ENCODE results near the gene SCAF1. TPM values are rescaled to one million over a fixed set of nuclear protein-coding genes. Genes with fewer than 3 reads are reported as not detected.

SCAF1 gene
- total and polyA plus RNA-seq, 2 of the 13 experiments (the other 11 are each of a cell fraction or from before 2014, with no cell fraction given), result 3.3 to 6.1 TPM

DNA sequence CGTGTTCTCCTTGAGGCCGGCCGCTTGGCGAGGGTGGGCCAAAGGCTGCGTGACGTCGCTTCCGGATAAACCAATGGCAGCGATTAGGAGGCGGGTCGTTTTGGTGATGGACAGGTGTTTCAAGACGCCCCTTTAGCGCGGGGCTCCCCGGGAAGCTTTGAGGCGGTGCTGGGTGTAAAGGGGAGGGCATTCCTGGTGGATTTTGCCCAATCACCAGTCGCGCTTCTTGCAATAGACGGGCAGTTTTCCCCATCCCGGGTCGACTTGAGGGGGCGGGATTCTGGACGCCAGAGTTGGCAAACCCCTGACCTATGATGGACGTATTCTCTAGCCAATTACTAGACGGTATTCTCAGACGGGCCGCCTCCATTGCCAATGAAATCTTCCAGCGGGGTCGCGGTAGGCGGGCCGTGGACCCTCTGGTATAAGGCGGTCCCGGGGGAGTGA lies 34.8 kb downstream of the SCAF1 start (continued):
- TF ChIP-seq ZNF567 (CRISPR knock-in tag; IDR thresholded peaks at IDR 0.05; ENCODE audit: borderline replicate concordance) (no peak), TBX2 (CRISPR knock-in tag; IDR thresholded peaks at IDR 0.05; ENCODE audit: borderline replicate concordance) (peak; percentile 64), HHEX (CRISPR knock-in tag; IDR thresholded peaks at IDR 0.05) (no peak), SP140L (CRISPR knock-in tag; IDR thresholded peaks at IDR 0.05; ENCODE audit: borderline replicate concordance) (no peak), ZNF468 (CRISPR knock-in tag; IDR thresholded peaks at IDR 0.05) (no peak), ZNF251 (CRISPR knock-in tag; IDR thresholded peaks at IDR 0.05) (no peak), ZNF292 (CRISPR knock-in tag; IDR thresholded peaks at IDR 0.05; ENCODE audit: borderline replicate concordance, low read depth) (no peak), ZFP82 (CRISPR knock-in tag; IDR thresholded peaks at IDR 0.05; ENCODE audit: borderline replicate concordance) (no peak), ZNF230 (CRISPR knock-in tag; IDR thresholded peaks at IDR 0.05) (no peak), SP1 (IDR thresholded peaks at IDR 0.05) (peak; percentile 6), SP1 (CRISPR knock-in tag; IDR thresholded peaks at IDR 0.05) (peak; percentile 65), NCOR1 (IDR thresholded peaks at IDR 0.05; ENCODE audit: borderline replicate concordance, low read length) (peak; percentile 57; the same call in 1 of the 2 replicates), NR3C1 (CRISPR knock-in tag; IDR thresholded peaks at IDR 0.05) (no peak), ZNF777 (CRISPR knock-in tag; IDR thresholded peaks at IDR 0.05) (no peak), ZNF432 (CRISPR knock-in tag; IDR thresholded peaks at IDR 0.05; ENCODE audit: borderline replicate concordance) (no peak)
- TF ChIP-seq, protein P1, sequence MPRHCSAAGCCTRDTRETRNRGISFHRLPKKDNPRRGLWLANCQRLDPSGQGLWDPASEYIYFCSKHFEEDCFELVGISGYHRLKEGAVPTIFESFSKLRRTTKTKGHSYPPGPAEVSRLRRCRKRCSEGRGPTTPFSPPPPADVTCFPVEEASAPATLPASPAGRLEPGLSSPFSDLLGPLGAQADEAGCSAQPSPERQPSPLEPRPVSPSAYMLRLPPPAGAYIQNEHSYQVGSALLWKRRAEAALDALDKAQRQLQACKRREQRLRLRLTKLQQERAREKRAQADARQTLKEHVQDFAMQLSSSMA (CRISPR knock-in tag; IDR thresholded peaks at IDR 0.05), result no peak
- TF ChIP-seq, protein P2, sequence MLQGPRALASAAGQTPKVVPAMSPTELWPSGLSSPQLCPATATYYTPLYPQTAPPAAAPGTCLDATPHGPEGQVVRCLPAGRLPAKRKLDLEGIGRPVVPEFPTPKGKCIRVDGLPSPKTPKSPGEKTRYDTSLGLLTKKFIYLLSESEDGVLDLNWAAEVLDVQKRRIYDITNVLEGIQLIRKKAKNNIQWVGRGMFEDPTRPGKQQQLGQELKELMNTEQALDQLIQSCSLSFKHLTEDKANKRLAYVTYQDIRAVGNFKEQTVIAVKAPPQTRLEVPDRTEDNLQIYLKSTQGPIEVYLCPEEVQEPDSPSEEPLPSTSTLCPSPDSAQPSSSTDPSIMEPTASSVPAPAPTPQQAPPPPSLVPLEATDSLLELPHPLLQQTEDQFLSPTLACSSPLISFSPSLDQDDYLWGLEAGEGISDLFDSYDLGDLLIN (CRISPR knock-in tag; IDR thresholded peaks at IDR 0.05; ENCODE audit: borderline replicate concordance), result no peak
- TF ChIP-seq, protein P3, sequence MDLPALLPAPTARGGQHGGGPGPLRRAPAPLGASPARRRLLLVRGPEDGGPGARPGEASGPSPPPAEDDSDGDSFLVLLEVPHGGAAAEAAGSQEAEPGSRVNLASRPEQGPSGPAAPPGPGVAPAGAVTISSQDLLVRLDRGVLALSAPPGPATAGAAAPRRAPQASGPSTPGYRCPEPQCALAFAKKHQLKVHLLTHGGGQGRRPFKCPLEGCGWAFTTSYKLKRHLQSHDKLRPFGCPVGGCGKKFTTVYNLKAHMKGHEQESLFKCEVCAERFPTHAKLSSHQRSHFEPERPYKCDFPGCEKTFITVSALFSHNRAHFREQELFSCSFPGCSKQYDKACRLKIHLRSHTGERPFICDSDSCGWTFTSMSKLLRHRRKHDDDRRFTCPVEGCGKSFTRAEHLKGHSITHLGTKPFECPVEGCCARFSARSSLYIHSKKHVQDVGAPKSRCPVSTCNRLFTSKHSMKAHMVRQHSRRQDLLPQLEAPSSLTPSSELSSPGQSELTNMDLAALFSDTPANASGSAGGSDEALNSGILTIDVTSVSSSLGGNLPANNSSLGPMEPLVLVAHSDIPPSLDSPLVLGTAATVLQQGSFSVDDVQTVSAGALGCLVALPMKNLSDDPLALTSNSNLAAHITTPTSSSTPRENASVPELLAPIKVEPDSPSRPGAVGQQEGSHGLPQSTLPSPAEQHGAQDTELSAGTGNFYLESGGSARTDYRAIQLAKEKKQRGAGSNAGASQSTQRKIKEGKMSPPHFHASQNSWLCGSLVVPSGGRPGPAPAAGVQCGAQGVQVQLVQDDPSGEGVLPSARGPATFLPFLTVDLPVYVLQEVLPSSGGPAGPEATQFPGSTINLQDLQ (CRISPR knock-in tag; IDR thresholded peaks at IDR 0.05), result no peak
- TF ChIP-seq, protein P4, sequence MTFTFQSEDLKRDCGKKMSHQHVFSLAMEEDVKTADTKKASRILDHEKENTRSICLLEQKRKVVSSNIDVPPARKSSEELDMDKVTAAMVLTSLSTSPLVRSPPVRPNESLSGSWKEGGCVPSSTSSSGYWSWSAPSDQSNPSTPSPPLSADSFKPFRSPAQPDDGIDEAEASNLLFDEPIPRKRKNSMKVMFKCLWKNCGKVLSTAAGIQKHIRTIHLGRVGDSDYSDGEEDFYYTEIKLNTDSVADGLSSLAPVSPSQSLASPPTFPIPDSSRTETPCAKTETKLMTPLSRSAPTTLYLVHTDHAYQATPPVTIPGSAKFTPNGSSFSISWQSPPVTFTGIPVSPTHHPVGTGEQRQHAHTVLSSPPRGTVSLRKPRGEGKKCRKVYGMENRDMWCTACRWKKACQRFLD (CRISPR knock-in tag; IDR thresholded peaks at IDR 0.05; ENCODE audit: borderline replicate concordance), result no peak
- TF ChIP-seq, protein P5, sequence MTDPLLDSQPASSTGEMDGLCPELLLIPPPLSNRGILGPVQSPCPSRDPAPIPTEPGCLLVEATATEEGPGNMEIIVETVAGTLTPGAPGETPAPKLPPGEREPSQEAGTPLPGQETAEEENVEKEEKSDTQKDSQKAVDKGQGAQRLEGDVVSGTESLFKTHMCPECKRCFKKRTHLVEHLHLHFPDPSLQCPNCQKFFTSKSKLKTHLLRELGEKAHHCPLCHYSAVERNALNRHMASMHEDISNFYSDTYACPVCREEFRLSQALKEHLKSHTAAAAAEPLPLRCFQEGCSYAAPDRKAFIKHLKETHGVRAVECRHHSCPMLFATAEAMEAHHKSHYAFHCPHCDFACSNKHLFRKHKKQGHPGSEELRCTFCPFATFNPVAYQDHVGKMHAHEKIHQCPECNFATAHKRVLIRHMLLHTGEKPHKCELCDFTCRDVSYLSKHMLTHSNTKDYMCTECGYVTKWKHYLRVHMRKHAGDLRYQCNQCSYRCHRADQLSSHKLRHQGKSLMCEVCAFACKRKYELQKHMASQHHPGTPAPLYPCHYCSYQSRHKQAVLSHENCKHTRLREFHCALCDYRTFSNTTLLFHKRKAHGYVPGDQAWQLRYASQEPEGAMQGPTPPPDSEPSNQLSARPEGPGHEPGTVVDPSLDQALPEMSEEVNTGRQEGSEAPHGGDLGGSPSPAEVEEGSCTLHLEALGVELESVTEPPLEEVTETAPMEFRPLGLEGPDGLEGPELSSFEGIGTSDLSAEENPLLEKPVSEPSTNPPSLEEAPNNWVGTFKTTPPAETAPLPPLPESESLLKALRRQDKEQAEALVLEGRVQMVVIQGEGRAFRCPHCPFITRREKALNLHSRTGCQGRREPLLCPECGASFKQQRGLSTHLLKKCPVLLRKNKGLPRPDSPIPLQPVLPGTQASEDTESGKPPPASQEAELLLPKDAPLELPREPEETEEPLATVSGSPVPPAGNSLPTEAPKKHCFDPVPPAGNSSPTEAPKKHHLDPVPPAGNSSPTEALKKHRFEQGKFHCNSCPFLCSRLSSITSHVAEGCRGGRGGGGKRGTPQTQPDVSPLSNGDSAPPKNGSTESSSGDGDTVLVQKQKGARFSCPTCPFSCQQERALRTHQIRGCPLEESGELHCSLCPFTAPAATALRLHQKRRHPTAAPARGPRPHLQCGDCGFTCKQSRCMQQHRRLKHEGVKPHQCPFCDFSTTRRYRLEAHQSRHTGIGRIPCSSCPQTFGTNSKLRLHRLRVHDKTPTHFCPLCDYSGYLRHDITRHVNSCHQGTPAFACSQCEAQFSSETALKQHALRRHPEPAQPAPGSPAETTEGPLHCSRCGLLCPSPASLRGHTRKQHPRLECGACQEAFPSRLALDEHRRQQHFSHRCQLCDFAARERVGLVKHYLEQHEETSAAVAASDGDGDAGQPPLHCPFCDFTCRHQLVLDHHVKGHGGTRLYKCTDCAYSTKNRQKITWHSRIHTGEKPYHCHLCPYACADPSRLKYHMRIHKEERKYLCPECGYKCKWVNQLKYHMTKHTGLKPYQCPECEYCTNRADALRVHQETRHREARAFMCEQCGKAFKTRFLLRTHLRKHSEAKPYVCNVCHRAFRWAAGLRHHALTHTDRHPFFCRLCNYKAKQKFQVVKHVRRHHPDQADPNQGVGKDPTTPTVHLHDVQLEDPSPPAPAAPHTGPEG (CRISPR knock-in tag; IDR thresholded peaks at IDR 0.05), result no peak

Data from HepG2 (cell line).